Fibroblast of villous mesenchyme (primary cell): ENCODE results near the gene ALAS1. TPM values are rescaled to one million over a fixed set of nuclear protein-coding genes. Genes with fewer than 3 reads are reported as not detected.

Source experiments
- DNase-seq: peaks from one replicate; pipeline ENCODE4 v3.0.0-alpha.2; 2010; ENCODE audit warnings: low read depth
- H3K4me3 ChIP-seq: 2 replicates; pipeline ENCODE4 v1.5.1; 2011; ENCODE audit warnings: low read depth, mild to moderate bottlenecking, low read length
- CTCF ChIP-seq: IDR thresholded peaks from 2 replicates; pipeline ENCODE4 v1.5.1; 2012; ENCODE audit warnings: low read depth, mild to moderate bottlenecking, low read length; ENCODE audit not compliant: insufficient read depth
- total RNA-seq: library from RNA; depleted of rRNA; stranded (reverse); fragments of >200 nt; gene quantifications from 2 replicates; pipeline ENCODE4 v1.2.3, GENCODE V29; 2012

The ALAS1 gene
- total RNA-seq, 1 donor = 52.2 TPM

- DNase-seq = no peak
- H3K4me3 ChIP-seq = peak overlapping the region; percentile 84
- no peak for TF ChIP-seq CTCF
Measured at GRCh38 chr3:52198643-52199608, 966 bp downstream of the ALAS1 start.

DNA sequence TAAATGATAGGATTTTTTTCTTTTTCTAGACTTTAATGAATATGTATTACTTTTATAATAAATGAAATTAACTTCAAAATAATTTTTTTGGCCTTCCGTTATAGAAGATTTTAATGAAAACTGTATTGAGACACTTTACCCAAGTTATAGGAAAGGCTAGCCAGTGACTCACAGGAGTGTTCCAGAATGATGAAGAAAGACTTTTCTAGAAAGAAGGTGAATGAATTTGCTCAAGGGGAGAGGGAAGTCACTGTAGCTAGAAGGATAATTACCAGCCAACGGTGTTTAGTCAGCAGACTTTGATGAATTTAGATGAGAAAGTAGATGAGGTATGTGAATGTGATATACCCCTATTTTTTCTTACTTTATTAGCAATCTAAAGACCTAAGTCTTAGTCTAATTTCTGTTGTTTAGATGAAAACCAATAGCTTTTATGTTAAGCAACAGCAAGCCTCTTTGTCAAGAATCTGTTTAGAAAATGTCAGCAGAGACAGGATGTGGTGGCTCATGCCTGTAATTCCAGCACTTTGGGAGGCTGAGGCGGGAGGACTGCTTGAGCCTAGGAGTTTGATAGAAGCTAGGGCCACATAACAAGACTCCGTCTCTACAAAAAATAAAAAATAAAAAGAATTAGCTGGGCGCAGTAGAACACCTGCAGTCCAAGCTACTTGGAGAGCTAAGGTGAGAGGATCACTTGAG lies 3.2 kb downstream of the ALAS1 start:
- DNase-seq = peak; percentile 39
- TF ChIP-seq CTCF = no peak
- H3K4me3 ChIP-seq = no peak overlapping the region

DNA sequence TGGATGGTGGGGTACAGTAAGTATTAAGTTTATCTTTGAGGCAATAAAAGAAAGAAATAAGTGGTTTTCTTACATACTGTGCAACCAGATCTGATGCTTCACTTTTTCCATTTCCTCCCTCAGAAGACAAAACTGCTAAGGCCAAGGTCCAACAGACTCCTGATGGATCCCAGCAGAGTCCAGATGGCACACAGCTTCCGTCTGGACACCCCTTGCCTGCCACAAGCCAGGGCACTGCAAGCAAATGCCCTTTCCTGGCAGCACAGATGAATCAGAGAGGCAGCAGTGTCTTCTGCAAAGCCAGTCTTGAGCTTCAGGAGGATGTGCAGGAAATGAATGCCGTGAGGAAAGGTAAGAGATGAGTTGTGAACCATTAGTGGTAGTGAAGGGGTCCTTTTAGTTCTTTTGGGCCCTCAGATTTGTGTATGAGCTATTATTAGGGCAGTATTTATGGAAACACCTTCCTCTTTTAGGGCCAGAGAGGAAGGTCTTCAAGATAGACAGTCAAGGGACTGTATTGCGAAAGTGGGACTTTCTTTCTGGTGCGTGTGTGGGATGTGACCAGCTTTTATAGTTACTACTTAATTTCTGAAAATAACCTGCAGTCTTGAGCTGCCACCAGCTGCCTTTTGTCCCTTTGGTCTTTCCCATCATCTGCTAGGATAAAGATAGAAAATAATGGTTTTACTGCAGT lies 4.6 kb downstream of the ALAS1 start:
- DNase-seq = peak; percentile 24

GRCh38 chr3:52203701-52204100 lies 5.7 kb downstream of the ALAS1 start:
- no peak for TF ChIP-seq CTCF
- no peak overlapping the region for H3K4me3 ChIP-seq
- DNase-seq = no peak

More for the DNA sequence above, 4.6 kb downstream of the ALAS1 start:
- TF ChIP-seq CTCF = no peak
- H3K4me3 ChIP-seq = no peak overlapping the region

- H3K4me3 ChIP-seq = no peak overlapping the region
- no peak for DNase-seq
- TF ChIP-seq CTCF = no peak
Measured at GRCh38 chr3:52204337-52205073, 6.5 kb downstream of the ALAS1 start.
